Measurements from ENCODE around the gene VAMP7.
A peak's percentile ranks its signal among the peaks of the same experiment; 100 is the strongest.
"Not testable (repeated sequence)": the region's sequence is repeated elsewhere in the genome, so short reads cannot be mapped to it uniquely, and the experiment has no call there.

Gene VAMP7

GRCh38 chrX:155881158-155881993, at the start of gene VAMP7:
Gene VAMP7, plus strand, starts transcription at chrX:155881345. Its CDS starts 8,122 bp downstream, at chrX:155889467.
- peaks cover 0 to 10% of the 10 kb centered on the region in 2 donors for H3K9me3 Mint-ChIP-seq
- H3K27me3 Mint-ChIP-seq = no peaks in the 10 kb centered on the region
- peaks cover 15% of the 10 kb centered on the region for H3K4me1 Mint-ChIP-seq
- peak; percentile 64 to 80 for DNase-seq
- H3K4me3 Mint-ChIP-seq = peak within 1 kb of the TSS; percentile 79 to 94
- peak within 1 kb of the TSS; percentile 87 to 97 for H3K27ac Mint-ChIP-seq
- ATAC-seq = peak; percentile 98

- DNase-seq = no peak
- no peak for ATAC-seq
- Mint-ChIP-seq H3K27ac (no peak overlapping the region), H3K4me3 (no peak overlapping the region), H3K27me3 (no peaks in the 10 kb centered on the region), H3K4me1 (no peaks in the 10 kb centered on the region), H3K9me3 (peaks cover 13 to 27% of the 10 kb centered on the region in 2 donors)
These were observed 39.9 kb upstream of the VAMP7 start for GRCh38 chrX:155841232-155841631.

GRCh38 chrX:155851786-155852185, 29.4 kb upstream of the VAMP7 start:
- DNase-seq, H3K27me3 Mint-ChIP-seq, ATAC-seq, H3K4me3 Mint-ChIP-seq, H3K4me1 Mint-ChIP-seq, H3K27ac Mint-ChIP-seq: not testable (repeated sequence)
- peaks cover 13 to 16% of the 10 kb centered on the region in 2 donors for H3K9me3 Mint-ChIP-seq

GRCh38 chrX:155857561-155857960, 23.6 kb upstream of the VAMP7 start:
- DNase-seq = no peak
- H3K27me3 Mint-ChIP-seq = peaks cover 10% of the 10 kb centered on the region
- no peak for ATAC-seq
- H3K9me3 Mint-ChIP-seq = peaks cover 6 to 9% of the 10 kb centered on the region in 2 donors
- no peak overlapping the region for H3K27ac Mint-ChIP-seq
- no peak overlapping the region for H3K4me3 Mint-ChIP-seq
- no peaks in the 10 kb centered on the region for H3K4me1 Mint-ChIP-seq

- H3K4me1 Mint-ChIP-seq = no peaks in the 10 kb centered on the region
- H3K27me3 Mint-ChIP-seq = peaks cover 9% of the 10 kb centered on the region
- ATAC-seq (no peak), DNase-seq (no peak)
- no peak overlapping the region for H3K27ac Mint-ChIP-seq
- no peak overlapping the region for H3K4me3 Mint-ChIP-seq
- H3K9me3 Mint-ChIP-seq = peaks cover 13 to 29% of the 10 kb centered on the region in 2 donors
These were observed 16.5 kb upstream of the VAMP7 start for GRCh38 chrX:155864655-155865054.

- Mint-ChIP-seq H3K27ac (no peak overlapping the region), H3K4me1 (no peaks in the 10 kb centered on the region), H3K4me3 (no peak overlapping the region), H3K9me3 (peaks cover 13 to 31% of the 10 kb centered on the region in 2 donors), H3K27me3 (peaks cover 9% of the 10 kb centered on the region)
- no peak for ATAC-seq
- DNase-seq = no peak
These were observed 16.0 kb upstream of the VAMP7 start for GRCh38 chrX:155865193-155865592.

- DNase-seq = no peak
- Mint-ChIP-seq H3K9me3 (peaks cover 13 to 31% of the 10 kb centered on the region in 2 donors), H3K27ac (no peak overlapping the region), H3K4me3 (no peak overlapping the region), H3K27me3 (peaks cover 9% of the 10 kb centered on the region), H3K4me1 (no peaks in the 10 kb centered on the region)
- ATAC-seq = no peak
These were observed 13.3 kb upstream of the VAMP7 start for GRCh38 chrX:155867821-155868220.

GRCh38 chrX:155870958-155871357, 10.2 kb upstream of the VAMP7 start:
- Mint-ChIP-seq H3K4me3 (no peak overlapping the region), H3K9me3 (peaks cover 13 to 18% of the 10 kb centered on the region in 2 donors), H3K27me3 (peaks cover 17% of the 10 kb centered on the region), H3K4me1 (no peaks in the 10 kb centered on the region), H3K27ac (no peak overlapping the region)
- DNase-seq (no peak), ATAC-seq (no peak)

GRCh38 chrX:155871934-155872333, 9.2 kb upstream of the VAMP7 start:
- Mint-ChIP-seq H3K27ac (no peak overlapping the region), H3K27me3 (peaks cover 17% of the 10 kb centered on the region), H3K4me3 (no peak overlapping the region), H3K9me3 (peaks cover 13 to 18% of the 10 kb centered on the region in 2 donors), H3K4me1 (no peaks in the 10 kb centered on the region)
- ATAC-seq (no peak), DNase-seq (no peak)

- no peak overlapping the region for H3K4me3 Mint-ChIP-seq
- peaks cover 17% of the 10 kb centered on the region for H3K27me3 Mint-ChIP-seq
- no peak for ATAC-seq
- no peak overlapping the region for H3K27ac Mint-ChIP-seq
- H3K9me3 Mint-ChIP-seq = peaks cover 7 to 13% of the 10 kb centered on the region in 2 donors
- H3K4me1 Mint-ChIP-seq = no peaks in the 10 kb centered on the region
- DNase-seq = no peak
These were observed 8.0 kb upstream of the VAMP7 start for GRCh38 chrX:155873188-155873587.

- ATAC-seq (no peak), DNase-seq (no peak)
- Mint-ChIP-seq H3K27ac (no peak overlapping the region), H3K4me3 (peak overlapping the region; percentile 67 to 69), H3K27me3 (peaks cover 17% of the 10 kb centered on the region), H3K9me3 (peaks cover 0 to 1% of the 10 kb centered on the region in 2 donors), H3K4me1 (no peaks in the 10 kb centered on the region)
These were observed 6.4 kb upstream of the VAMP7 start for GRCh38 chrX:155874571-155875244.

GRCh38 chrX:155876704-155877103, 4.4 kb upstream of the VAMP7 start:
- ATAC-seq = no peak
- Mint-ChIP-seq H3K27ac (no peak overlapping the region), H3K27me3 (peaks cover 17% of the 10 kb centered on the region), H3K4me1 (no peaks in the 10 kb centered on the region), H3K4me3 (no peak overlapping the region), H3K9me3 (peaks cover 0 to 6% of the 10 kb centered on the region in 2 donors)
- DNase-seq = no peak

- no peak overlapping the region for H3K4me3 Mint-ChIP-seq
- peaks cover 17% of the 10 kb centered on the region for H3K27me3 Mint-ChIP-seq
- peaks cover 4% of the 10 kb centered on the region for H3K4me1 Mint-ChIP-seq
- DNase-seq (no peak), ATAC-seq (no peak)
- no peak overlapping the region for H3K27ac Mint-ChIP-seq
- H3K9me3 Mint-ChIP-seq = peaks cover 0 to 10% of the 10 kb centered on the region in 2 donors
These were observed 3.9 kb upstream of the VAMP7 start for GRCh38 chrX:155877288-155877687.

- ATAC-seq = peak; percentile 27
- Mint-ChIP-seq H3K4me1 (peaks cover 15% of the 10 kb centered on the region), H3K27me3 (no peaks in the 10 kb centered on the region), H3K9me3 (peaks cover 0 to 10% of the 10 kb centered on the region in 2 donors), H3K4me3 (peak overlapping the region; percentile 79 to 94), H3K27ac (peak overlapping the region; percentile 54 to 97)
- no peak for DNase-seq
These were observed 473 bp upstream of the VAMP7 start for GRCh38 chrX:155880586-155881157.

GRCh38 chrX:155886409-155886808, 5.3 kb downstream of the VAMP7 start:
- no peak overlapping the region for H3K4me3 Mint-ChIP-seq
- peaks cover 24% of the 10 kb centered on the region for H3K4me1 Mint-ChIP-seq
- H3K9me3 Mint-ChIP-seq = peaks cover 0 to 11% of the 10 kb centered on the region in 2 donors
- no peak overlapping the region for H3K27ac Mint-ChIP-seq
- ATAC-seq (no peak), DNase-seq (no peak)
- H3K27me3 Mint-ChIP-seq = no peaks in the 10 kb centered on the region

- Mint-ChIP-seq H3K27me3 (no peaks in the 10 kb centered on the region), H3K9me3 (peaks cover 0 to 6% of the 10 kb centered on the region in 2 donors), H3K27ac (no peak overlapping the region), H3K4me1 (peaks cover 16% of the 10 kb centered on the region), H3K4me3 (no peak overlapping the region)
- no peak for ATAC-seq
- no peak for DNase-seq
These were observed 7.0 kb downstream of the VAMP7 start for GRCh38 chrX:155888139-155888538.
